SK-MEL-5 (cell line): Measurements from ENCODE around the gene PTPRD. TPM values are rescaled to one million over a fixed set of nuclear protein-coding genes. Genes with fewer than 3 reads are reported as not detected.

Source experiments
- DNase-seq: peaks from one replicate; pipeline ENCODE4 v3.0.0-alpha.2; 2016; ENCODE audit warnings: low read depth, low spot score
- in situ Hi-C: cut with HindIII; loops from 2 replicates; pipeline ENCODE4 v1.10.0; 2016; ENCODE audit warnings: low sequenced_read_pairs, high pct_unique_total_duplicates, low pct_unique_long_range_greater_than_20kb
- total RNA-seq: library from RNA; depleted of rRNA; stranded (reverse); fragments of >200 nt; shearing (Covaris generic); gene quantifications from 2 replicates; pipeline ENCODE4 v1.2.3, GENCODE V29; 2014

The PTPRD gene
- total RNA-seq, 1 experiment from 2014 or later, result 2.1 TPM

DNA sequence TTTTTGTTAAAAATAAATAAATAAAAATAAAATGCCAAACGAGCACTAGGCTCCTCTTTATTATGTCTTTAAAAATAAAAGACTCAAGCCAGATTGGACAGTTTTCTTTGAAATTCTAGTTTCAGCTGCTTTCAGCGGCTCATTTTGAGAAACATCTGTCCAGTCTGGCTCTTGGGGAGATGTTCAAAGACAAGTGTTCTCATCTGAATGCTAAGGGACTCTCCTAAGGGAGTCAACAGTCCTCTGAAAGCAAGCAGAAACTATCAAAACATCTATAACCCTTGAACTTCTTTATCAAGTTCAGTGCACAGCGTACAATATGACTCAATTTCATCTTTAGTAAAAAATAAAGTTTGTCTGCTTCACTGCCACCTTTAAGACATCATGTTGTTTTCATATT lies 1927.0 kb downstream of the PTPRD start:
- in situ Hi-C loops, result no loop called here

DNA sequence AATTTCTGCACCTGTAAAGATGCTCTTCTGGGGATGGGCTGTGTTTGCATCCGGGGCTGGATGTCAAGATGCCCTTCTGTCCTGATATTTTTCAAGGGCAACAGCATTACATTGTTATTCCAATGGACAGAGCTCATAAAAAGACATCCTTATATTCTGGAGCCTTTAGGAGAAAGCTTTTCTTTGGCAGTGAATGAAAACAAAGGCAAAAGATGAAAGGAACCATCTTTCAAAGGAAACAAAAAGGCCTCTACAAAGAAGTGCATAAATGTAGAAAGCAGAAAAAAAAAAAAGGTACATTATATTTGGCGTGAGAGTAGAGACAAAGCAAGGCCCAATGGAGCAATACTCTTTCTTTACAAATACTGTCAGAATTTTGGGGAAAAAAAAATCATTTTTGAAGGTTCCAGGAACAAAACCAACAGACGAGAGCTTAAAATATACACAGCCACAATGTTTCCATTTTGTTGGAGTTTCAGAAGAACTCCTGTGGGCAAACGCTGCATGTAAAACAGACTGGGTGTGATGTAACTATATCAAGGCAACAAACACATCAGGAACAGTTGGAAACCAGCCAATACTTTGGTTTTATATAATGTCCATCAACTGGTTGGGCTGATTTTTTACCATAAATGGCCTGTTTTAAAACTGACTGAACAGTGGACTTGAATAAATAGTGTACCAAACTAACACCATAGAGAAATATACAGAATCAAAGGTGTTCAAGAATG lies 1927.7 kb downstream of the PTPRD start:
- no peak for DNase-seq
- in situ Hi-C loops, result no loop called here

More for the DNA sequence above, 1927.0 kb downstream of the PTPRD start:
- DNase-seq, result no peak

DNA sequence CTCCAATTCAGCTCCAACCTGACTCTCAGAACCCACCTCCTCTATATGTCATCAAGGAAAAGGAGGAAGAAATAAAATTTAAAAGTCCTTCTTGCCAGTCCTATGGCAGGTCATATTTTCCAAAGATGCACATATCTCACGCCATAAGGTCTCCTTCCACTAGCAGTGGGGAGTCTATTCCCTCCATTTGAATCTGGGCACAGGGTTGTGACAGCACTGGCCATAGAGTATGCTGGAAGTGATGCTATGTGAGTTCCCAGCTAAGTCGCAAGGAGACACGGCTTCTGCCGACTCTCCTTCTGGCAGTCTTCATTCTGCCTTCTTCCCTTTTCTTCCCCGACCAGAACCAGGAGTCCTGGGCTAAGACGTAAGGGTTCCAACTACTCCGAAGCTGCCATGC lies 1929.3 kb downstream of the PTPRD start:
- in situ Hi-C loops, result no loop called here
- DNase-seq, result no peak

DNA sequence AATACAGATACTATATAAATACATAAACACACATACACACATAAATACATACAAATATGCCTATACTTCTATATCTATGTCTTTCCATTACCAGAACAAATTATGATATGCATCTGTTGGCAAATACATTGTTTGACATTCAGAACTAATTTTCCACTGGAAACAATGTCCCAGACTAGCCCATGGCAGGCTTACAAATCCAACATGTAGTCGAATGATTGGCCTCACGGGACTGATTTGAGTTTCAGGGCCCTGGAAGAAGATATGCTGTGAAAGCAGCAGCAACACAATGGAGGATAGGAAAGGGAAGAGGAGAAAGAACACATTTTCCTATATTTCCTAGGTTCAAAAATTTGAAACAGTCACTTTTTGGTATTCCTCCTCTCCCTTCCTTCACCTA lies 1932.1 kb downstream of the PTPRD start:
- in situ Hi-C loops, result no loop called here
- no peak for DNase-seq

DNA sequence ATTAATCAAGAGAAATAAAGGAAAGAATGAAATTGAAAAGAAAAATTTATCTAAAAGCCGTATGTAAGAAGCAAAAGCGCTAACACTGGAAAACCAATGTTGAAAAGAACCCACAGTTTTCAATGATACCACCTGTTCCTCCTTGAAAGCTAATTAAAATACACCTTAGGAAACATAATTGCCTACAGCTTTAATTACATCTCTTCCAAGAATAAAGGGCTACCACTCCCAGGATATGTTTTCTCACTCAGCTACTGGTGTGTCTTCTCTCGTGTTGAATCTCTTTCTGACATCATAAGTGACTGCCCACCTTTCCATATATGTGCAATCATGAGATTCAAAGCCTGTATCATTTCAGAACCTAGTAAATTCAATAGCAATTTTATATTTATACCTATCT lies 1932.6 kb downstream of the PTPRD start:
- DNase-seq, result no peak
- in situ Hi-C loops, result no loop called here

DNA sequence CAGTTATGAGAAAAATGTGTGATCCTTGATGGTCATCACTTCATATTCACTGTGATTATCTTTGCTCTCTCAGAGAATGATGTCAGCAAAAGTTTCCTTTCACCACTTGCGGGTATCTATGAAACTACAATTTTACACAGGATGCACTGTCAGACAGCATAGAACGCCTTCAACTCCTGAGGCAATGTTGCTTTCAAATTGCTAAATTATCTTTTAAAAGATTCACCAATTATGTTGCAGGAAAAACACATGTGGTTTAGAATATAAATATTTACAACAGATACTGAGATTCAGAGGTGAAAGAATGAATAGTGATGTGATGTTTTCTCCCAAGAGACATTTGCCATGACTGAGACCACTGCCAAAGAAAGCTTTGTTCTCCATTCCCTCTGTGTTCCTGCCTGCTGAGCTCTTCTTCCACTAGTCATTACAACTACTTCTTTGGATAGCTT lies 1933.4 kb downstream of the PTPRD start:
- in situ Hi-C loops, result no loop called here
- peak; percentile 90 for DNase-seq

DNA sequence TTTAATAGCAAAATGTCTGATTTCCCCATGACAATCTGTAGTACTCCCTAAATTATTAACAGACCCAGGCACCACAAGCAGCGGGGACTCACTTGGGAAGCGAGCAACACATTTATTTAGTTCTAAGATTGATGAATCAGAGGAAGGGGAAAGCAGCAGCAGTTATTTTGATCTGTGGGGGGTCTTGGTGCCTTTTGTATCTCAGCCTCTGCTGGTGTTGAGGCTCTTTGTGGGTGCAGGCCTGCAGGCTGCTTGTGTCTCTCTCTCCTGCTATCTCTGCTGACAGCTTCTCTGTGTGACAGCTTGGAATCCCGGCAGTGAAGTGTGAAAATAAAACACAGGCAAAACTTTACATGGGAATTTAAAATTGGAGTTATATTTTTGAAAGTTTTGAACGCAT lies 1935.1 kb downstream of the PTPRD start:
- in situ Hi-C loops, result no loop called here
- DNase-seq, result no peak

DNA sequence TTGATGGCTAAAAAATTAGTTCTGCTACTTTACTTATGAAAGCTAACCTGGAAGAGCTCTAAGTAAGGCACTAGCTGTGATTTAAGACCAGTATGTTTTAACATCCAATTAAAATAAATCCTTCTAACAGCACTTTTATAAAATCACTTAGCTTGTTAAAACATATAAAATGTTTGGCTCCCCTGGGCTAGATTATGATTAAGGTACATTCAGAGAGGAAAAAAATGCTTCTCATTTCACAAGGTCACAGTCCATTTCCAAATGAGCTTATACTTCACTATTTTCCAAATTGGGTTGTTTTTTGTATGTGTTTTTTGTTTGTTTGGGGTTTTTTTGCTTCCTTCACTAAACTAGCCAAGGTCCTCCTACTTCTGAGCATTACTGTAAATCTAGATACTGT lies 1938.3 kb downstream of the PTPRD start:
- DNase-seq, result no peak
- in situ Hi-C loops, result no loop called here

DNA sequence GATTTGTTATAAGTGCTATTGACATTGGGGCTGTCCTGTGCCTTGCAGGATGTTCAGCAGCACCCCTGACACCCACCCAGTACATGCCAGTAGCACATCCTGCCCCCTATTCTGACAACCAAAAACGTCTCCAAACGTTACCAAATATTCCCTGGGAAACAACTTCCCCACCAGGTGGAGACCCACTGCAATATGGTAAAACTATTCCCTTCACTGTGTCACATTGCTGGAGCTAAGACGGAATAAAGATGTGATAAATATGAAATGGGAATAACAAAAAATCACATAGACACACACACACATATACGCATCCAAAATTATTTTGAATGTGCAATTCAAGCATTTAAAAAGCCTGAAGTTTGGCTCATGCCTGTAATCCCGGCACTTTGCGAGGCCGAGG lies 1939.0 kb downstream of the PTPRD start:
- in situ Hi-C loops, result no loop called here
- no peak for DNase-seq

DNA sequence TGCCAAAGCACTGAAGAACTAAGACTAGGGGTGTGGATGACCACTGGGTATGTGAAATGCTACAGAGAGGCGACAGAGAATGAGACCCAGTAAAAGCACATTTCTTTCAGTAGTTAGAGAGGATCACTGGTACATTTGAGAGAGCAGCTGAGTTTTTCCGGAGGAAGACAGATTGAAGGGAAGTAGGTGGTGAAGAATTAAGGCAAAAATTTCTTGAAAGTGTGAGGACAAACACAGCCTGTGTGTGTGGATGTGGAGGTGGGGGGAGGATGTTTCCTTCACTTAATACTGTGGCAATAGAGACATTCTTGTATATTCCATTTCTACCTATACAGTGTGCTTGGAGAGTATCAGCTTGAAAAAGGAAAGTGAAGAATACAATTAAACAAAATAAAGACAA lies 1942.1 kb downstream of the PTPRD start:
- DNase-seq, result no peak
- in situ Hi-C loops, result no loop called here

DNA sequence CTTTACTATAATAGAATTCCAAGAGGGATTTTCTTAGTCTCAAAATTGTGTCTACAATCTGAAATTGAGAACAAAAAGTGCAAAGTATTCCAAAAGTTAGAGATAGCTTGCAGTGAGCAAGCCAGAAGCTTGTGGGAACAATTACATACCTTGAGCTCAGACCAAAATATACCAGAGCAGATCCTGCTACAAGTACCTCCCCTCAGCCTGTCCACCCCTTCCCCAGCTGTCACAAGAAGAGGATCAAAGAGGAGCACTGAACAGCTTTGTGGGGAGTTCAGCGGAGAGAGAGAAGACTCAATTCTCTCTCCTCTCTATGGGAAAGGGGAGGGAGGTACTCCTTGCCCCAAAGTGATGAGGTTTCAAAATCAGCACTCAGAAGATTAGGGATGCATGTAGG lies 1944.1 kb downstream of the PTPRD start:
- in situ Hi-C loops, result no loop called here
- no peak for DNase-seq

DNA sequence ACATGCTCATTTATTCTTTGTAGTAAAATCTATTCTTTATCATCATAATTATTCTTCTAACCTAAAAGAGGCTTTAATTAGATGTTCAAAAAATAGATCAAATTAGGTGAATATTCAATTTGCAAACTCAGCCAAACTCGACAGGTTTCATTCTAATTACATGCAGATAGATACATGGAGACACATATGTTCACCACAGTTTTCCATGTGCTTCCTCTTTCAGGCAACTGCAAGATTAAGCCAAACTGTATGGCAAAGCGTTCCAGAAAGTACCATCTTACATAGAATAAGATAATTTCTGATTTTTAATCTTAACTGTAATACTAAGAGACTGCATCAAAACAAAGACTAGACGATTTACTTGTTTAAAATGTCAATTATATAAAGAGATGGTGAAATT lies 1944.6 kb downstream of the PTPRD start:
- DNase-seq, result no peak
- in situ Hi-C loops, result no loop called here

DNA sequence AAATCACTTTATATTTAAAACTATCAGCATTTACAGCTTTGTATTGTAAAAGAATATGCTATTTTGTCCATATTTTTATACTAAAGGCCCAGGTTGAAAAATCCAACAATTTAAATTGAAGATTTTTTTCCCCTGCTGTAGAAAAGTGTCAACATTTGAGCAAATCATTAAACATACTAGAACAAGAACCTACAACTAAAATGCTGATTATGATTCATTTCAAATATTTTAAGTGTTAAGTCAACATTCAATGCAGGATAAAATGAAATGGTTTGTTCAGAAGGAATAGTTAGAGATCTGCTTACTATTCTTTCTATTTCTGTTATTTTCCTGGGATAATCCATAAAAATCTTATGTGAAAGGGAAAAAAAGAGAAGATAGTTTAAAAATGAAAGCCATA lies 1946.7 kb downstream of the PTPRD start:
- in situ Hi-C loops, result no loop called here
- DNase-seq, result no peak

DNA sequence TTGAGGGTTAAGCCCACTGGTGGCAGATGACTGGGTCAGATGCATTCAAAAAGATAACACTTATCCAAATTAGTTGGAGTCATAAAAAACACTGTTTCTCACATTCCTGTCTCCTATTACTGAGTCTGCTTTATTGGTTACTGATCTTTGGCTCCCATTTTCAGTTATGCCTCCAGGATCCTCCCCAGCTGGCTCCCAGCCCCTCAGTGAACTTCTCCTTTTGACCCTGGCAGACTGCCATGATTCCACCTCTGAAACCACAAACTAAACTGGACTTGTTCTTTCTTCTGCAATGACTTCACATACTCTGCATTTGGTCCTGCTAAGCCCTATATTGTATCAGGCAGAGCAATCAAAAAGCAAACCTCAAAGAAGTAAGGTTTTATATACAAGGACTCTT lies 1952.4 kb downstream of the PTPRD start:
- in situ Hi-C loops, result no loop called here
- DNase-seq, result no peak

DNA sequence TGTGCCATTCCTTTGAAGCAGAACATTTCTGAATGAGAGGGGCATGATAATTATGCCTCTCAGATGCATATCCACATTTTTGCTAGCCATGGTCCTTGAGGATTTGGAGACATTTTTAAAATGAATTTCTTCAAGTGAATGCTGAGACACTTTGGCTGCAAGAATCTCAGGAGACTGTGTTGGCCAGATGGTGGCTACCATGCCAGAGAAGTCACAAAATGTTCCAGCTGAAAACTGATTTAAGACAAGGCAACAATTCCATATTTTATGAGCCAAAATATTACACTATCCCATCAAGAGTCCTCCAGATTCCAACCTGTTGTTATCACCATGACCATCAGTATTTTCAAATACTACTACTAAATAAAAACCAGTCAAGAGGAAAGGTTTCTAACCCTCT lies 1953.7 kb downstream of the PTPRD start:
- no peak for DNase-seq
- in situ Hi-C loops, result no loop called here

DNA sequence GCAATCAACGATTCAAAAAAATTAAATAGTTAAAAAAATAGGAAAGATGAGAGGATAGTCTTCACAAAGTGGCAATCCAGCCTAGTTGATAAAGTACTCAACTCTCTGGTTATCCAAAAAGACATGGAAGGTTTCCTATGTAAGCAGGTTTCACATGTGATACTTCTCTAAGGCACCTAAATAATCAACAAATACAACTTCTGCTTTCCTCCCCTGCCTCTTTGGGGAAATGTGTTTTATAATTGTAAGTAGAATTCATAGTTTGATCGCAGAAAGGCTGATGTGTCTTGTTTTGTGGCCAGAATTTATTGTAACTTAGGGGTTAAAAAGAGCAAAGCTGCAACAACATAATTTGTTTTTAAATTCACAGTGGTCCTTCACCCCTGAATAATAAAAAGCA lies 1957.7 kb downstream of the PTPRD start:
- in situ Hi-C loops, result no loop called here
- no peak for DNase-seq

DNA sequence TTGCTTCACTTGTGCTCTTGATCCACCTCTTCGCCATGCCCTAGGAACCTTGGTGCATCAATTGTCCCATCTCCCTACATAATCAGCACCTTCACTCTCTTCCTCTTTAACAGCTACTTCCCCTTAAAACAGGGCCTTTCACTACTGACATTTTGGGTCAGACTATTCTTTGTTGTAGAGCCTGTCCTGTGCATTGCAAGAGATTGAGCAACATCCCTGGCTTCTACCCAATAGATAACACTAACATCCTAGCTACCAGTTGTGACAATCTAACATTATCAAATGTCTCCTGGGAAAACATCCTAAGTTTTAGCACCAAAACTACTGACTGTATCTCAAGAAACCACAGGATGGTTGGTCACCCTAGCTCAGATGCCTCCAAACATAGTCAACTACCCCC lies 1958.9 kb downstream of the PTPRD start:
- no peak for DNase-seq
- in situ Hi-C loops, result no loop called here

DNA sequence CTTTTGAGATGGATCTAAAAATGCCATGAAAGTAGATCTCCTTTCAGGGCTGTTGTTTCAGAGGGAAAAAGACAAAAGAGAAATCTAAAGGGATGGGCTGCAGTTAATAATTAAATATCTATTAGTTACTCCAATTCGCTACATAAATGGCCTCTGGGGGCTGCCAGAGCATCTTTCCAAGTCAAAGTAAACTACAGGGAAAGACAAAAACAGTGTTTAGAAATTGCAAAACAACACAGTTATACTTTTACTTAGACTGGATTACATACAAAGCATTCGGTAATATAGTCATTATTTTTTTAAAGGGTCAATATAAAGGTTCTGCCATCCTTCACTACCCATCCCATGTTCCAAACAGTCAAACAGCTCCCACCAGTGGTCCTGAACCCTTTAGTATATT lies 1959.7 kb downstream of the PTPRD start:
- in situ Hi-C loops, result no loop called here
- no peak for DNase-seq

DNA sequence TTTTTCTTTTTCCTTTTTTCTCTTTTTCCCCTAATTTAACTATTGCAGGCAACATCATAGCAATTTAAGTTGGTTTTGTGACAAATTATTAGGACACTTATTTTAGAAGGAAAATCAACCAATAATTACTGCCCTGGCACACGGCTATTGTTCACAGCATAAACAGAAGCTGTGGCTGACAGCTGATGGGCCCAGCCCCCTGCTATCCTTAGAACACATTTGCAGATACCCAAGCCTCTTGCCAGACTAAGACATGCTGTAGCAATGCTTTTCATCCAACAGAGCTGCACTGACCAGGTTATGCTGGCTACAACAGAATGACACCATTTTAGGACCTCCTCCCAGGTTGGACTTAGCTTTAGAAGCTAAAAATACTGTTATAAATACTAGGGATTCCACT lies 1960.5 kb downstream of the PTPRD start:
- in situ Hi-C loops, result no loop called here
- DNase-seq, result no peak

DNA sequence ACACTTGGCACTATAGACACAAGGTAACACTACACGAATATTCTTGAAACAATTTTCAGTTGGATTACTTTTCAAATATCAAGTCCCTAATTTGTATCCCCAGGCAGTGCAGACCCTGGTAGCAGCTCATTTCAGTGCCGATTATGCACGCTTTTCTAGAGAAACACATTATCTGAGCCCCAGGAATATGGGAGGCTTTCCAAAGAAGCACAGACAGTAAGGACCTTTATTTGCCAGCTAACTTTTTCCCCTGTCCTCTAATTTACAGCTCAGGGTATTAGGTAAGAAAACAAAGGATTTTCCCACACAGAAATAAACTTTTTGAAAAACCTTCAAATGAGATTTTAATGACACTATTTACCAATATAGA lies 1961.0 kb downstream of the PTPRD start:
- in situ Hi-C loops, result no loop called here
- DNase-seq, result no peak
